ENCODE data around the gene CNTD1.

DNA sequence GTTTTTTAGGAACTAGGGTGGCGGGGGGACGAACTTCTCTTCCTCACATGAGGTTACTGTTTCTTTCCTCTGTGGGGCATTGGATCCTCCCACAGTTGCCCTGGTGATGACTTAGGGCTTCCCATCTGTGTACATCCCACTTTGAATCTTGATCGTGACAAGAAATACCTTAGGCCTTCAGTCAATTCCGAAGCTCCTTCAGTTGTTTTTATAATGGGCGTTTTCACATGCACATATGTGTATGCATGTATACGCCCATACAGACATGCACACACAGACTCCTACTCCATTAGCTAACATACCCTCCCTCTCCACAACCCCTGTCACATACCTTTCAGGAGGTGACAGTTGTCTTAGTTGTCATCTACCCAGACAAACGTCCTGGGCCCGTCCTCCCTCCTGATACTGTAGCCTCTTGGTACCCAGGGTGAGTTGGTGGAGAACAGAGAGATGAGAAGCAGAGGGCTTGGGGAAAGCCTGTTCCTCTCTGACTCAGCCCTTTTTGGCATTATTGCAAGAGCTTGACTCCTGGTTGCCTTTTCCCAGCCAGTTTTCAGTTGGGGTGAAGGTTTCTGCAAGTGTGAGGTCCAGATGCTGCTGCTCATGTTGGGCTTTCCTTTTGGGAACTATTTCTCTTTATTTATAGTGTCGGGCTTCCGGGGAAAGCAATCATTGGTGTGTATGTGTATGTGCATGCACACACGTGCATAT is 43.5 kb downstream of the CNTD1 start:
- TF ChIP-seq CTCF (conservative IDR thresholded peaks at IDR 0.05) (no peak), EZH2 (IDR thresholded peaks at IDR 0.05; ENCODE audit: low read depth) (no peak)

Data from PC-9 (cell line).